Tibial artery (tissue), 4 donors: ENCODE measurements around the gene LRRC70.

Source experiments
- DNase-seq, 2 donors: peaks; one replicate each; pipeline ENCODE4 v3.0.0-alpha.2; 2019
- H3K27ac ChIP-seq, 2 donors: fragments of 200-600 bp; sonication (generic) in 1 of 2; 1 replicate in 1 of 2; 2 replicates in 1 of 2; pipeline ENCODE4 v1.5.1; 2018 to 2019; ENCODE audit warnings: mild to moderate bottlenecking in 1 of 2
- H3K27me3 ChIP-seq, 2 donors: fragments of 200-600 bp; sonication (generic) in 1 of 2; one replicate each; pipeline versions ENCODE4 v1.5.1 to v1.6.0; 2016 to 2019
- H3K36me3 ChIP-seq, 3 donors: fragments of 200-600 bp; sonication (generic) in 2 of 3; one replicate each; pipeline ENCODE4 v1.5.1; 2016 to 2019; ENCODE audit warnings: mild to moderate bottlenecking in 2 of 3
- H3K4me1 ChIP-seq, 4 donors: fragments of 200-600 bp; sonication (generic) in 2 of 4; 1 replicate in 3 of 4; 2 replicates in 1 of 4; pipeline ENCODE4 v1.5.1; 2016 to 2019
- H3K4me3 ChIP-seq, 2 donors: fragments of 200-600 bp; sonication (generic) in 1 of 2; 1 replicate in 1 of 2; 2 replicates in 1 of 2; pipeline ENCODE4 v1.5.1; 2018 to 2019; ENCODE audit warnings: mild to moderate bottlenecking in 2 of 2
- H3K9me3 ChIP-seq, 3 donors: fragments of 200-600 bp; sonication (generic) in 1 of 3; one replicate each; pipeline ENCODE4 v1.5.1; 2016 to 2019
- intact Hi-C: fragments of 100-400 bp; cut with DNase I; formaldehyde crosslinking; loops from one replicate; pipeline ENCODE4 v1.15.0; 2023; ENCODE audit warnings: low total_unique reads
- TF ChIP-seq, protein P1 (sequence below), 2 experiments: fragments of 200-600 bp in 1 of 2; fragments of 450-650 bp in 1 of 2; IDR thresholded peaks; one replicate each; pipeline ENCODE4 v1.5.1; 2017 to 2019; ENCODE audit warnings: antibody characterized with exemption in 2 of 2, mild to moderate bottlenecking in 1 of 2, moderate library complexity in 1 of 2

Gene LRRC70, protein sequence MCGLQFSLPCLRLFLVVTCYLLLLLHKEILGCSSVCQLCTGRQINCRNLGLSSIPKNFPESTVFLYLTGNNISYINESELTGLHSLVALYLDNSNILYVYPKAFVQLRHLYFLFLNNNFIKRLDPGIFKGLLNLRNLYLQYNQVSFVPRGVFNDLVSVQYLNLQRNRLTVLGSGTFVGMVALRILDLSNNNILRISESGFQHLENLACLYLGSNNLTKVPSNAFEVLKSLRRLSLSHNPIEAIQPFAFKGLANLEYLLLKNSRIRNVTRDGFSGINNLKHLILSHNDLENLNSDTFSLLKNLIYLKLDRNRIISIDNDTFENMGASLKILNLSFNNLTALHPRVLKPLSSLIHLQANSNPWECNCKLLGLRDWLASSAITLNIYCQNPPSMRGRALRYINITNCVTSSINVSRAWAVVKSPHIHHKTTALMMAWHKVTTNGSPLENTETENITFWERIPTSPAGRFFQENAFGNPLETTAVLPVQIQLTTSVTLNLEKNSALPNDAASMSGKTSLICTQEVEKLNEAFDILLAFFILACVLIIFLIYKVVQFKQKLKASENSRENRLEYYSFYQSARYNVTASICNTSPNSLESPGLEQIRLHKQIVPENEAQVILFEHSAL

DNA sequence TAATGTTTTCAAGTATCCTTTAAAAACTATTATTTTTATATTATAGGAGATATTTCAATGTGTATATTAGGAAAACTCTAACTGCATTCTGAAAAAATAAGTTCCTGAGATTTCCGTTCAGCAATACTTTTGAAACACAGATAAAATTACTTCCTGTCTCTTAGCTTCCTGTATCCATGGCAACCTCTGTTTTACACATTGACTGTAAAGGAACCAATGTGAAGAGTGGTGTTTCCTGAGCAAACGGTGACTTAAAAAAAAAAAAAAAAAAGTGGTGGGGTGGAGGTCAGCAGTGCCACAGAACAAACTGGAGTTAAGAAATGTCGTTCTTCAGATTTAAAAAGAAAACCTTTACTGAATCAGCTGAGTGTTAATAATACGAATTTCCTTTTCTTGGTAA lies at the start of gene LRRC70:
Gene LRRC70 (plus strand): TSS at position 280 of the 400 bp plus-strand sequence. CDS start 620 bp downstream, outside the sequence.
- H3K4me1 ChIP-seq, result no peaks in the 10 kb centered on the region
- H3K27me3 ChIP-seq, result no peaks in the 10 kb centered on the region
- no peak for DNase-seq
- intact Hi-C loops, result no loop called here
- H3K36me3 ChIP-seq, result peaks cover 0 to 5% (median 0%) of the 10 kb centered on the region in 3 donors
- no peak within 1 kb of the TSS for H3K27ac ChIP-seq
- no peaks in the 10 kb centered on the region for H3K9me3 ChIP-seq
- no peak within 1 kb of the TSS for H3K4me3 ChIP-seq
- TF ChIP-seq, protein P1, sequence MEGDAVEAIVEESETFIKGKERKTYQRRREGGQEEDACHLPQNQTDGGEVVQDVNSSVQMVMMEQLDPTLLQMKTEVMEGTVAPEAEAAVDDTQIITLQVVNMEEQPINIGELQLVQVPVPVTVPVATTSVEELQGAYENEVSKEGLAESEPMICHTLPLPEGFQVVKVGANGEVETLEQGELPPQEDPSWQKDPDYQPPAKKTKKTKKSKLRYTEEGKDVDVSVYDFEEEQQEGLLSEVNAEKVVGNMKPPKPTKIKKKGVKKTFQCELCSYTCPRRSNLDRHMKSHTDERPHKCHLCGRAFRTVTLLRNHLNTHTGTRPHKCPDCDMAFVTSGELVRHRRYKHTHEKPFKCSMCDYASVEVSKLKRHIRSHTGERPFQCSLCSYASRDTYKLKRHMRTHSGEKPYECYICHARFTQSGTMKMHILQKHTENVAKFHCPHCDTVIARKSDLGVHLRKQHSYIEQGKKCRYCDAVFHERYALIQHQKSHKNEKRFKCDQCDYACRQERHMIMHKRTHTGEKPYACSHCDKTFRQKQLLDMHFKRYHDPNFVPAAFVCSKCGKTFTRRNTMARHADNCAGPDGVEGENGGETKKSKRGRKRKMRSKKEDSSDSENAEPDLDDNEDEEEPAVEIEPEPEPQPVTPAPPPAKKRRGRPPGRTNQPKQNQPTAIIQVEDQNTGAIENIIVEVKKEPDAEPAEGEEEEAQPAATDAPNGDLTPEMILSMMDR (IDR thresholded peaks at IDR 0.05), result no peak

DNA sequence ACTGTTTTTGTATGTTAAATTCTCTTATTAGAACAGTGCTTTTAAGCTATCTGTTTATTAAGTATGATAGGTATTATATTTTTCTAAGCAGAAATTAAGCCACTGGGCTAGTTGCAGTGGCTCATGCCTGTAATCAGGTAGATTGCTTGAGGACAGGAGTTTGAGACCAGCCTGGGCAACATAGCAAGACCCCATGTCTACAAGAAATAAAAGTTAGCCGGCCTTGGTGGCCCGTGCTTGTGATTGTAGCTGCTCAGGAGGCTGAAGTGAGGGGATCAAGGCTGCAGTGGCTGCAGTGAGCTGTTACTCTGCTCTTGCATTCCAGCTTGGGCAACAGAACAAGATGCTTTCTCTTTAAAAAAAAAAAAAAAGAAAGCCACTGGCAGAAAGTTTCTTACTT lies 45.0 kb upstream of the LRRC70 start:
- H3K27me3 ChIP-seq, result no peaks in the 10 kb centered on the region
- H3K27ac ChIP-seq, result no peak overlapping the region
- DNase-seq, result no peak
- TF ChIP-seq, protein P1 (IDR thresholded peaks at IDR 0.05), result no peak
- H3K4me1 ChIP-seq, result no peaks in the 10 kb centered on the region
- H3K36me3 ChIP-seq, result peaks cover 7 to 35% (median 15%) of the 10 kb centered on the region in 3 donors
- H3K4me3 ChIP-seq, result no peak overlapping the region
- H3K9me3 ChIP-seq, result no peaks in the 10 kb centered on the region
- intact Hi-C loops, result no loop called here

DNA sequence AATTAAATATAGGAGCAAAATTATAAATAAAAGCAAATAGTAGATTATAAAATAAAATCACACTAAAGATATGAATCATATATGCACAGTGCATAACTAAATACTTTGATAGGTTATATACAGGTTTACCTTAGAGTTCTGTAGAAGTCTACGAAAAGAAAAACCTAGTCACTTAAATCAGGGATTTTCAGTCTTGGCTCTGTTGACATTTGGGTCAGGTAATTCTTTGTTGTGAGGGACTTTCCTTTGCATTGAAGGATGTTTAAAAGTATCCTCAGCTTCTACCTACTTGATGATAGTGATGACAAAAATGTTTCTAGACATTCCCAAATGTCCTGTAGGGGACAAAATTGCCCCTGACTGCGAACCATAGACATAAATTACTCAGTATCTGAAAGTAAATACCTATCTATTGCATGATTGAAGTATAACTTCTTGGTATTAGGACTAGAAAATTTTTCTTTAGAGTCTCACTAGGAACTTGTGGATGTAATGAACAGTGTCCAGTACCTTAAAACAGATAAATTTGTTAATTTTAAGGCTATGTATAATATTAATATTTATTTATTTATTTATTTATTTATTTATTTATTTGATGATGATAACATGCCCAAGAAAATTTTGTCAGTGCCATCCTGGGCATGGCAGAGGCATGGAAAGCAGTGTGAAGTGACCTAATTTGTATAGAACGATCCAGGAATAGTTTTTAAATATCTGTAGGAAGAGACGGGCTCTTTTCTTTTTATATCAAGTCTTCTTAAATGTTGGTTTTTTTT lies 44.0 kb upstream of the LRRC70 start:
- H3K4me1 ChIP-seq, result no peaks in the 10 kb centered on the region

DNA sequence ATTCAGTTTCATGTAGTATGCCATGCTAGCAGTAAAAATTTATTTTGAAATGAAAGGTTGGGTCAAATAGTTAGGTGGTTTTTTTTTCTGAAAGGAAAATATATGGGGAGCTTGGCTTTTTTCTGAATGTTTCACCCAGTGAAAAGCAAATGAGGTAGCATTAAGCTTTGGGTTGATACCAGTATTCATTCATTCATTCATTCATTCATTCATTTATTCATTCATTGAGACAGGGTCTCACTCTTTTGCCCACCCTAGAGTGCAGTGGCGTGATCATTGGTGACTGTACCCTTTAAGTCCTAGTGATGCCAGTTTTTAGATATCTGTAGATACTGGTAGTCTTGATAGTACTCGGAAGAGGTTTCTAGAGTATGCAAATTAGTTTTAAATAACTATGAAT lies 42.4 kb upstream of the LRRC70 start:
- intact Hi-C loops, result no loop called here
- Histone ChIP-seq H3K27me3 (no peaks in the 10 kb centered on the region), H3K27ac (no peak overlapping the region), H3K4me3 (no peak overlapping the region), H3K4me1 (no peaks in the 10 kb centered on the region), H3K36me3 (peaks cover 7 to 19% (median 19%) of the 10 kb centered on the region in 3 donors), H3K9me3 (no peaks in the 10 kb centered on the region)
- no peak for DNase-seq
- TF ChIP-seq, protein P1 (IDR thresholded peaks at IDR 0.05), result no peak

More for the DNA sequence above, 44.0 kb upstream of the LRRC70 start:
- TF ChIP-seq, protein P1 (IDR thresholded peaks at IDR 0.05), result no peak
- Histone ChIP-seq H3K9me3 (no peaks in the 10 kb centered on the region), H3K36me3 (peaks cover 7 to 35% (median 15%) of the 10 kb centered on the region in 3 donors), H3K27ac (no peak overlapping the region), H3K27me3 (no peaks in the 10 kb centered on the region), H3K4me3 (no peak overlapping the region)
- no peak for DNase-seq
- intact Hi-C loops, result no loop called here

DNA sequence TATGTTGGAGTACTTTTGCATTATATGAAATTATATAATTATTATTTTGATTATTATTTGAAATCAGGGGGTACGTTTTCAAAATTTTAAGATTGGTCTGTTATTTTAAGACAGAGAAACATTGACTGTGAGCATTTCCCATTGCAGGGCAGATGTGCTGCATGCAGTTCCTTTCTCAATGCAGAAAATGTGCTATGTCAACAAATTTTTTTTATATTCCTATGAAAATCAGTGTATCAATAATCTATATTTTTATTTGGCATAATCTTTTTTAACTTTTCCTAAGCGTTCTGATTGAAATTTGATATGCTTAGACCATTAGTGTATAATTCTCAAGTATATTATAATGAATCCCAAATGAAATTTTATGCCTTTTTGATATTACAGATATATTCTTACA lies 41.8 kb upstream of the LRRC70 start:
- no peak overlapping the region for H3K27ac ChIP-seq
- no peaks in the 10 kb centered on the region for H3K4me1 ChIP-seq
- TF ChIP-seq, protein P1 (IDR thresholded peaks at IDR 0.05), result no peak
- no peak overlapping the region for H3K4me3 ChIP-seq
- intact Hi-C loops, result no loop called here
- H3K9me3 ChIP-seq, result no peaks in the 10 kb centered on the region
- no peaks in the 10 kb centered on the region for H3K27me3 ChIP-seq
- peaks cover 7 to 17% (median 14%) of the 10 kb centered on the region in 3 donors for H3K36me3 ChIP-seq
- DNase-seq, result no peak
